Ovary (tissue), 3 donors: Measurements from ENCODE around the gene PCDHGA9.

Experiments
- EP300 ChIP-seq: sonication (generic); formaldehyde crosslinking; IDR thresholded peaks from one replicate; pipeline ENCODE4 v1.6.1; 2017; ENCODE audit warnings: antibody characterized with exemption
- POLR2A ChIP-seq: fragments of 450-650 bp; IDR thresholded peaks from one replicate; pipeline ENCODE4 v1.6.1; 2017; ENCODE audit warnings: antibody characterized with exemption, mild to moderate bottlenecking, moderate library complexity
- TF ChIP-seq, protein P1 (sequence below), 3 donors: fragments of 450-650 bp in 2 of 3; fragments of 200-600 bp in 1 of 3; IDR thresholded peaks; one replicate each; pipeline versions ENCODE4 v1.5.1 to v1.8.0; 2016 to 2022; ENCODE audit warnings: antibody characterized with exemption in 3 of 3, mild to moderate bottlenecking in 1 of 3
- donor health status: DM: no; HTN: no; CAD: no.

GRCh38 chr5:141389153-141390042 is 13.2 kb upstream of the PCDHGA9 start:
- TF ChIP-seq, protein P1, sequence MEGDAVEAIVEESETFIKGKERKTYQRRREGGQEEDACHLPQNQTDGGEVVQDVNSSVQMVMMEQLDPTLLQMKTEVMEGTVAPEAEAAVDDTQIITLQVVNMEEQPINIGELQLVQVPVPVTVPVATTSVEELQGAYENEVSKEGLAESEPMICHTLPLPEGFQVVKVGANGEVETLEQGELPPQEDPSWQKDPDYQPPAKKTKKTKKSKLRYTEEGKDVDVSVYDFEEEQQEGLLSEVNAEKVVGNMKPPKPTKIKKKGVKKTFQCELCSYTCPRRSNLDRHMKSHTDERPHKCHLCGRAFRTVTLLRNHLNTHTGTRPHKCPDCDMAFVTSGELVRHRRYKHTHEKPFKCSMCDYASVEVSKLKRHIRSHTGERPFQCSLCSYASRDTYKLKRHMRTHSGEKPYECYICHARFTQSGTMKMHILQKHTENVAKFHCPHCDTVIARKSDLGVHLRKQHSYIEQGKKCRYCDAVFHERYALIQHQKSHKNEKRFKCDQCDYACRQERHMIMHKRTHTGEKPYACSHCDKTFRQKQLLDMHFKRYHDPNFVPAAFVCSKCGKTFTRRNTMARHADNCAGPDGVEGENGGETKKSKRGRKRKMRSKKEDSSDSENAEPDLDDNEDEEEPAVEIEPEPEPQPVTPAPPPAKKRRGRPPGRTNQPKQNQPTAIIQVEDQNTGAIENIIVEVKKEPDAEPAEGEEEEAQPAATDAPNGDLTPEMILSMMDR (IDR thresholded peaks at IDR 0.05): no peak
- TF ChIP-seq POLR2A (no peak), EP300 (no peak)
